DND-41 (cell line): ENCODE results near the gene HDAC10.

Experiments
- ATAC-seq: fragments of 200-7000 bp; cut with Tn5 transposase; 3 replicates; pipeline ENCODE4 v1.9.1; 2021; ENCODE audit warnings: low read depth; ENCODE audit not compliant: insufficient read depth
- DNase-seq: peaks from one replicate; pipeline ENCODE4 v3.0.0-alpha.2; 2020
- H2AFZ ChIP-seq: 2 replicates; pipeline ENCODE4 v1.6.0; 2012; ENCODE audit warnings: low read depth, low read length
- H3K27ac ChIP-seq: 2 replicates; pipeline ENCODE4 v1.5.1; 2012; ENCODE audit warnings: low read length, inconsistent platforms
- H3K27me3 ChIP-seq: fragments of 200-600 bp; sonication (generic); 2 replicates; pipeline ENCODE4 v1.6.0; 2012; ENCODE audit warnings: low read length, mild to moderate bottlenecking, inconsistent platforms; ENCODE audit not compliant: insufficient read depth, poor library complexity
- H3K36me3 ChIP-seq: 2 replicates; pipeline ENCODE4 v1.5.1; 2012; ENCODE audit warnings: low read length, inconsistent platforms; ENCODE audit not compliant: insufficient read depth
- H3K4me1 ChIP-seq: 2 replicates; pipeline ENCODE4 v1.5.1; 2012; ENCODE audit warnings: mild to moderate bottlenecking, low read length; ENCODE audit not compliant: insufficient read depth
- H3K4me2 ChIP-seq: 2 replicates; pipeline ENCODE4 v1.6.0; 2012; ENCODE audit warnings: mild to moderate bottlenecking, moderate library complexity, low read length, inconsistent platforms; ENCODE audit not compliant: insufficient read depth
- H3K4me3 ChIP-seq, 2 experiments: fragments of 200-600 bp in 1 of 2; shearing (Covaris generic) in 1 of 2; 2 replicates each; pipeline ENCODE4 v1.5.1; 2012 to 2016; ENCODE audit warnings: inconsistent platforms in 2 of 2, low read length in 2 of 2, mild to moderate bottlenecking in 2 of 2, low read depth in 1 of 2, moderate library complexity in 1 of 2
- H3K79me2 ChIP-seq: 2 replicates; pipeline ENCODE4 v1.6.0; 2012; ENCODE audit warnings: low read length, inconsistent platforms; ENCODE audit not compliant: insufficient read depth
- H3K9ac ChIP-seq: 2 replicates; pipeline ENCODE4 v1.6.0; 2012; ENCODE audit warnings: low read depth, mild to moderate bottlenecking, inconsistent platforms, low read length, moderate library complexity
- H3K9me3 ChIP-seq: 2 replicates; pipeline ENCODE4 v1.5.1; 2012; ENCODE audit warnings: low read length, moderate library complexity, mild to moderate bottlenecking, inconsistent platforms; ENCODE audit not compliant: insufficient read depth, severe bottlenecking
- H4K20me1 ChIP-seq: 2 replicates; pipeline ENCODE4 v1.6.0; 2012; ENCODE audit warnings: low read length; ENCODE audit not compliant: insufficient read depth
- EZH2 ChIP-seq: IDR thresholded peaks from 3 replicates; pipeline ENCODE4 v1.6.1; 2012; ENCODE audit warnings: borderline replicate concordance, low read depth, mild to moderate bottlenecking, moderate library complexity, low read length, inconsistent platforms; ENCODE audit not compliant: severe bottlenecking
- TF ChIP-seq, protein P1 (sequence below): IDR thresholded peaks from 2 replicates; pipeline ENCODE4 v1.5.1; 2012; ENCODE audit warnings: borderline replicate concordance, low read length, moderate library complexity, mild to moderate bottlenecking; ENCODE audit not compliant: poor library complexity, severe bottlenecking; ENCODE audit errors: extremely low read depth

HDAC10 gene

DNA sequence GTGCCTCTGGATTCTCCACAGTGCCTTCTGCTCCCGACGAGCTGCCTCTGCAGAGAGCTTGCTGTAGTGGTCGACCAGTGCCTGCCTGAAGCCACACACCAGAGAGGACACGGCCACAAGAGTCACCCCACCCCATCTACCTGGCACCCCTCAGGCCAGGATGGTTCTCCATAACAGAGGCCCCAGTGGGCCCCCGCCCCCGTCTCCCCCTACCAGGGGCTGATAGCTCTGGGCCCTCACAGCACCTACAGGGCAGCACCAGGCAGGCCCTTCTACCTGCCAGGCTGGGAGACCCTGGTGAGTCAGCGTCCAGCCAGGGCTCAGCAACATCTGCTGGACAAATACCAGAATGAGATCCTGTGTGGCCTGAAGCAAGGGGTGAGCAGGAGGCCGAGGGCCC, 28.6 kb downstream of the HDAC10 start:
- ATAC-seq (no peak), DNase-seq (no peak)
- no peaks in the 10 kb centered on the region for H3K9me3 ChIP-seq
- no peak overlapping the region for H3K4me2 ChIP-seq
- H3K79me2 ChIP-seq, result no peaks in the 10 kb centered on the region
- no peak overlapping the region for H3K9ac ChIP-seq
- peaks cover 92% of the 10 kb centered on the region for H3K36me3 ChIP-seq
- no peak overlapping the region for H3K4me3 ChIP-seq
- no peak overlapping the region for H3K27ac ChIP-seq
- no peaks in the 10 kb centered on the region for H3K27me3 ChIP-seq
- no peak for TF ChIP-seq EZH2
- TF ChIP-seq, protein P1, sequence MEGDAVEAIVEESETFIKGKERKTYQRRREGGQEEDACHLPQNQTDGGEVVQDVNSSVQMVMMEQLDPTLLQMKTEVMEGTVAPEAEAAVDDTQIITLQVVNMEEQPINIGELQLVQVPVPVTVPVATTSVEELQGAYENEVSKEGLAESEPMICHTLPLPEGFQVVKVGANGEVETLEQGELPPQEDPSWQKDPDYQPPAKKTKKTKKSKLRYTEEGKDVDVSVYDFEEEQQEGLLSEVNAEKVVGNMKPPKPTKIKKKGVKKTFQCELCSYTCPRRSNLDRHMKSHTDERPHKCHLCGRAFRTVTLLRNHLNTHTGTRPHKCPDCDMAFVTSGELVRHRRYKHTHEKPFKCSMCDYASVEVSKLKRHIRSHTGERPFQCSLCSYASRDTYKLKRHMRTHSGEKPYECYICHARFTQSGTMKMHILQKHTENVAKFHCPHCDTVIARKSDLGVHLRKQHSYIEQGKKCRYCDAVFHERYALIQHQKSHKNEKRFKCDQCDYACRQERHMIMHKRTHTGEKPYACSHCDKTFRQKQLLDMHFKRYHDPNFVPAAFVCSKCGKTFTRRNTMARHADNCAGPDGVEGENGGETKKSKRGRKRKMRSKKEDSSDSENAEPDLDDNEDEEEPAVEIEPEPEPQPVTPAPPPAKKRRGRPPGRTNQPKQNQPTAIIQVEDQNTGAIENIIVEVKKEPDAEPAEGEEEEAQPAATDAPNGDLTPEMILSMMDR, result no peak
- no peak overlapping the region for H2AFZ ChIP-seq
- peaks cover 54% of the 10 kb centered on the region for H4K20me1 ChIP-seq
- no peaks in the 10 kb centered on the region for H3K4me1 ChIP-seq

DNA sequence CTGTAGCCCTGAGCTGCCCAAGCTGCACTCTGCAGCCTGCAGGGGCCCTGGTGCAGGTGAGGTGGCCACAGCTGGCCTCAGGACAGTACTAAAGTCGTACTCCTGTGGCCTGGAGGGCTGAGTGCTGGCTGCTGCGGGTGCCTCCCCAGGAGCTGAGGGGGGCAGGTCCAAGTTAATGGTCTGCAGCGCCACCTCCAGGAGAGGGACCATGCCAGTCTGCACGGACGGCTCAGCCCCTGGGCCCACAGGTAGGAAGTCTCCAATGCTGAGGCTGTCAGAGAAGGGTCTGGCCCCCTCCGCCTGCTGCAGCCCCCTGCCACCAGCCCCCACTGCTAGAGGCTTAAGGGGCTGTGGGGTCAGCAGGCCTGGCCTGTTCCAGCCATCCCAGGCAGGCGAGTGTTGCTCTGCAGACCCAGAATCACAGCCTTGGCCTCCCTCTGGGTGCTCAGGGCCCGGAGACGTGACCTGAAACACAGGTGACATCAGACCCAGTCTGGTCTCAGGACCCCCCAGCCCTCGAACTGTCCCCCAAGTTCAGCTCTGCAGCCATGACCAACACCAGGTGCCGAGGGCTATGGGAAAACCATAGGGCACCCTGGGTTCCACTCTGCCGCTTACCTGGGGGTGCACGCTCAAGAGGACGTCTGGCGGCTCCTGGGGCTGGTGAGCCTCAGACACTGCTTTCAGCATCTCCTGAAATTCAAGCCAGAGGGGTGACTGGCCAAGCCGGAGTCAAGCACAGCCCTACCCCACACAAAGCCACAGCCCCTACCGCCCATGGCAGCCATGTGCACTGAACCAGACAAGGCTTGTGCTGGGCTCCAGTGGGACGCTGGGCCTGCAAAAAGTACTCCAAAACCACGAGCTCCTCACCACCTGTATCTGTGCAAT, 29.4 kb downstream of the HDAC10 start:
- Histone ChIP-seq H3K4me3 (no peak overlapping the region), H3K27me3 (no peaks in the 10 kb centered on the region), H4K20me1 (peaks cover 54% of the 10 kb centered on the region), H3K79me2 (no peaks in the 10 kb centered on the region), H3K9ac (no peak overlapping the region), H2AFZ (no peak overlapping the region), H3K4me2 (no peak overlapping the region), H3K36me3 (peaks cover 93% of the 10 kb centered on the region), H3K4me1 (no peaks in the 10 kb centered on the region), H3K9me3 (no peaks in the 10 kb centered on the region), H3K27ac (no peak overlapping the region)
- TF ChIP-seq EZH2, result no peak
- TF ChIP-seq, protein P1, result peak; percentile 33
- no peak for DNase-seq
- no peak for ATAC-seq

DNA sequence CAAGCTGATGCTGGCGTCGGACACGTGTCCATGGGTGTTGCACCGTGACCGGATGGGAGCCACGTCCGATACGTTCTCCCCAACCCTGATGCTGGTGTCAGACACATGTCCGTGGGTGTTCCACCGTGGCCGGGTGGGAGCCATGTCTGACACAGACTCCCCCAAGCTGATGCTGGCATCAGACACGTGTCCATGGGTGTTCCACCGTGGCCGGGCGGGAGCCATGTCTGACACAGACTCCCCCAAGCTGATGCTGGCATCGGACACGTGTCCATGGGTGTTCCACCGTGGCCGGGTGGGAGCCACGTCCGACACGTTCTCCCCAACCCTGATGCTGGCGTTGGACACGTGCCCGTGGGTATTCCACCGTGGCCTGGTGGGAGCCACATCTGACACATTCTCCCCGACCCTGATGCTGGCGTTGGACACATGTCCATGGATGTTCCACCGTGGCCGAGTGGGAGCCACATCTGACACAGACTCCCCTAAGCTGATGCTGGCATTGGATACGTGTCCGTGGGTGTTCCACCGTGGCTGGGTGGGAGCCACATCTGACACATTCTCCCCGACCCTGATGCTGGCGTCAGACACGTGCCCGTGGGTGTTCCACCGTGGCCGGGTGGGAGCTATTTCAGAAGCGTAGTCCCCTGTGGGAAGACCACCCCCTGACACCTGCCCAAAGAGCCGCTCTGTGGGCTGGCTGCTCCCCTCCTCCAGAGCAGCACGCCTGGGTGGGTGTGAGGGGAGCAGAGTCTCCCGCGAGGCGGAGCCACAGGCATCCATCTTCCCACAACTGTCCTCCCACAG, 30.3 kb downstream of the HDAC10 start:
- peaks cover 94% of the 10 kb centered on the region for H3K36me3 ChIP-seq
- no peak for ATAC-seq

More for the DNA sequence above, 30.3 kb downstream of the HDAC10 start:
- Histone ChIP-seq H3K4me3 (no peak overlapping the region), H3K4me2 (no peak overlapping the region), H3K27ac (no peak overlapping the region), H2AFZ (no peak overlapping the region), H3K9me3 (no peaks in the 10 kb centered on the region), H3K9ac (no peak overlapping the region), H3K79me2 (peaks cover 2% of the 10 kb centered on the region; the same call in 1 of the 2 replicates), H3K4me1 (no peaks in the 10 kb centered on the region), H4K20me1 (peaks cover 57% of the 10 kb centered on the region), H3K27me3 (no peaks in the 10 kb centered on the region)
- TF ChIP-seq, protein P1, result no peak
- TF ChIP-seq EZH2, result no peak
- DNase-seq, result no peak
